B cell (primary cell): ENCODE results near the gene FAM162A.

Experiments used
- EZH2 ChIP-seq: IDR thresholded peaks from 2 replicates; pipeline ENCODE4 v1.6.1; 2012; ENCODE audit warnings: borderline replicate concordance, low read depth, mild to moderate bottlenecking, moderate library complexity, low read length; ENCODE audit not compliant: insufficient read depth, poor library complexity, severe bottlenecking
- TF ChIP-seq, protein P1 (sequence below): fragments of 200-600 bp; IDR thresholded peaks from one replicate; pipeline ENCODE4 v1.8.0; 2022; ENCODE audit warnings: antibody characterized with exemption, mild to moderate bottlenecking

DNA sequence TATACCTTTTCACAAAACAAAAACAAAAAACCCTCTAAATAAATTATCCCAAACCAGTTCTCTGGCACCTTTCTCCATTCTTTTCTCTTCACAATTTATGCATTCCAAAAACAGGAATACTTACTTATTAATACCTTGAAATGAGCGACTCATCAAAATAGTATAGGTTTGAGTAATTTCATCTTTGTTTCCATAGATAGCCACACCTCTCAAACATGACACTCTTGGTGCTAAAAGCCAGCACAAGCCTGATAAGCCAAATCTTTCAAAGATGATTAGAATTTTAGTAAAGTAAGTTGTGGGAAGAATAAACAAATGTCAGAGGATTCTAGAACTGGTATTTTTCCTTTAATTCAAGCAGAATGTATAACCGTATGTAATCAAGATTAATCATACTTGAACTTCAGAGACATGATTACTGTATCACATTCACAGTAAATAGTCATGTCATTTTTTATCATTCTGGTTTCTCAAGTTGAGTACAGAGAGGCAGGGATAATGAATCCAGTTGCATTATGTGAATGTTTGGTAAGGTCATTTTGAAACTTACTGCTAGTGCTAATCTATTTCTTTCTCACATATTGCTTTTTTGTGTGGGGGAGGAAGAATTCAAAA, 44.0 kb downstream of the FAM162A start:
- TF ChIP-seq, protein P1, sequence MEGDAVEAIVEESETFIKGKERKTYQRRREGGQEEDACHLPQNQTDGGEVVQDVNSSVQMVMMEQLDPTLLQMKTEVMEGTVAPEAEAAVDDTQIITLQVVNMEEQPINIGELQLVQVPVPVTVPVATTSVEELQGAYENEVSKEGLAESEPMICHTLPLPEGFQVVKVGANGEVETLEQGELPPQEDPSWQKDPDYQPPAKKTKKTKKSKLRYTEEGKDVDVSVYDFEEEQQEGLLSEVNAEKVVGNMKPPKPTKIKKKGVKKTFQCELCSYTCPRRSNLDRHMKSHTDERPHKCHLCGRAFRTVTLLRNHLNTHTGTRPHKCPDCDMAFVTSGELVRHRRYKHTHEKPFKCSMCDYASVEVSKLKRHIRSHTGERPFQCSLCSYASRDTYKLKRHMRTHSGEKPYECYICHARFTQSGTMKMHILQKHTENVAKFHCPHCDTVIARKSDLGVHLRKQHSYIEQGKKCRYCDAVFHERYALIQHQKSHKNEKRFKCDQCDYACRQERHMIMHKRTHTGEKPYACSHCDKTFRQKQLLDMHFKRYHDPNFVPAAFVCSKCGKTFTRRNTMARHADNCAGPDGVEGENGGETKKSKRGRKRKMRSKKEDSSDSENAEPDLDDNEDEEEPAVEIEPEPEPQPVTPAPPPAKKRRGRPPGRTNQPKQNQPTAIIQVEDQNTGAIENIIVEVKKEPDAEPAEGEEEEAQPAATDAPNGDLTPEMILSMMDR: no peak
- no peak for TF ChIP-seq EZH2
